GM21381 (cell line): ENCODE data around the gene EXOC3.
"Not testable (repeated sequence)": the region's sequence is repeated elsewhere in the genome, so short reads cannot be mapped to it uniquely, and the experiment has no call there.

ENCODE experiments used
- ATAC-seq: cut with Tn5 transposase; IDR thresholded peaks from one replicate; pipeline ENCODE4 v1.9.1; 2021; ENCODE audit warnings: mild to moderate bottlenecking, moderate library complexity; ENCODE audit not compliant: unreplicated experiment

EXOC3 gene

DNA sequence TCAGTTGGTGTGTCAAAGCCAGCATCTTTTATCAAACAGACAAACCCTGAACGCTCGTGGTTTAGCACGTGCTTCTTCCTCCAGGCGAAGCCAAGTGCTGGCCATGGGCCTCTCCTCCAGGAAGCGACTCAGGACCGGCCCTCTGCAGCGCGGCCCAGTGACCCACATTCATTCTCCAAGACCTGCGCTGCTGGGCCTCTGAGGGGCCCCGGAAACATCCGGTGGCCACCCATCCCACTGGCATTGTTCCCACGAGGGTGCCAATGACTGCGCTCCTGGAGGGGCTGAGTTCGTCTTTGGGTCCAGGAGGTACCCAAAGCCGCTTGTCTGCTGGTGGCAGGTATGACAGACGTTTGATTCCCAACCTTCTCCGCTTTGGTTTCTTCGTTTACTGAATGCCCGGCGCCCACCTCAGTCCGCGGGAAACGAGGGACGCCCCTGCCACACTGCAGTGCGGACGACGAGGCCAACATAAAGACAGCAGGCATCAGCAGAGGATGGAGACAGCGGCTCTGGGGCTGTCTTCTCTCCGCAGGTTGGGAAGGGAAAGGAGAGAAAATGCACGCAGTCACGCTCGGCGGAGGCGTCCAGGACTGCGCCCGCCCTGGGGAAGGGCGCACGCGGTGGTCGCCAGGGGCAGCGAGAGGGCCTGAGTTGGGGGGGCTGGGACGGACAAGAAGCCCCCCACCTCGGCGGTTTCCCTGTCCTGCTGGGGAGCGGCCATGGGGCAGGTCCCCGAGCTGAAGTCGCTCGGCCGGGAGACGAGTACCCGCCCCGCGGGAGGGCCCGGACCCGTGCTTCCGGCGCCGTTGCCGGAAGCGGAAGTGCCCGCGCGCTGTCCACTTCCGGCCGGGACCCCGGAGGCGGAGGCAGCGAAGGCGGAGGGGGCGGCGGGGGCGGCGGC, at the start of gene EXOC3:
TSS of gene EXOC3 (plus strand) at position 842 of the 904 bp plus-strand sequence. CDS start 3,030 bp downstream, outside the sequence.
- peak; percentile 87 for ATAC-seq

DNA sequence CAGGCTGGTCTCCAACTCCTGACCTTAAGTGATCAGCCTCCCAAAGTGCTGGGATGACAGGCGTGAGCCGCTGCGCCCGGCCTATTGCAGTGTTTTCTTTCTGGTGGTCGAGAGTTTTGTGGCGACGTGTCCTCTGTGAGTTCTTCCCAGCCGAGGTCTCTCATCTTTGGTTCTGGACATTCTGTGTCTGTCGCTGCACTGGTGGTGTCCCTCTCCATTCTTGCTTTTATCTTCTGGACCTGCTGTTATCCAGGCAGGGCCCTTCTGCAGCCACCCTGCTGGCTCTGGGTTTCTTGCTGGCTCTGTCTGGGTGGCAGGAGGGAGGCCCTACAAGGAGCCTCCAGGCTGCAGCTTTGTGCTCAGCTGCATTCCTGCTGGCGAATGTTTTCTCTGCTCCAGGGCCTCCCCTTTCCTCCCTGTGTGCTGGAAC, 49.1 kb upstream of the EXOC3 start:
- no peak for ATAC-seq

DNA sequence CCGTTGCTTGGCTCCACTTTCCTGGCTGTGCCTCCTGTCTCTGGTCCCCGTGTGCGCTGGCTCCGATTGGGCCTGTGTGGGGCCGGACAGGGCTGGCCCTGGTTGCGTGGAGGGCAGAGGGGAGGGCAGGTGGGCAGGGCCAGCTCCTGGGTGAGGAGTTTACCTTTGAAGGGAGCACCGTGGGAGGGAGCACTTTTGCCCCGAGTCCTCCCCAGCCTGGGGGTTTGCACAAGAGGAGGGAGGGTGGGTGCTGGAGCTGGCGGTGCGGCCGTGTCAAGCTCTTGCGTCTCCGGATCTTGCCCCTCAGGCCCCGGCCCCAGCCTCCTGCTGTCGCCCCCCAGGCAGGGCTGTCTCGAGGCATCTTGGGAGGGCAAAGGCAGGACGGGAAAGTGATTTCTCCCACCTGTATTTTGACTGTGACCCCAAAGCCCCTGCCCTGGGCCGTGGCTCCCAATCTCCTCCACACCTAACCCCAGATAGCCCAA, 48.3 kb upstream of the EXOC3 start:
- no peak for ATAC-seq

DNA sequence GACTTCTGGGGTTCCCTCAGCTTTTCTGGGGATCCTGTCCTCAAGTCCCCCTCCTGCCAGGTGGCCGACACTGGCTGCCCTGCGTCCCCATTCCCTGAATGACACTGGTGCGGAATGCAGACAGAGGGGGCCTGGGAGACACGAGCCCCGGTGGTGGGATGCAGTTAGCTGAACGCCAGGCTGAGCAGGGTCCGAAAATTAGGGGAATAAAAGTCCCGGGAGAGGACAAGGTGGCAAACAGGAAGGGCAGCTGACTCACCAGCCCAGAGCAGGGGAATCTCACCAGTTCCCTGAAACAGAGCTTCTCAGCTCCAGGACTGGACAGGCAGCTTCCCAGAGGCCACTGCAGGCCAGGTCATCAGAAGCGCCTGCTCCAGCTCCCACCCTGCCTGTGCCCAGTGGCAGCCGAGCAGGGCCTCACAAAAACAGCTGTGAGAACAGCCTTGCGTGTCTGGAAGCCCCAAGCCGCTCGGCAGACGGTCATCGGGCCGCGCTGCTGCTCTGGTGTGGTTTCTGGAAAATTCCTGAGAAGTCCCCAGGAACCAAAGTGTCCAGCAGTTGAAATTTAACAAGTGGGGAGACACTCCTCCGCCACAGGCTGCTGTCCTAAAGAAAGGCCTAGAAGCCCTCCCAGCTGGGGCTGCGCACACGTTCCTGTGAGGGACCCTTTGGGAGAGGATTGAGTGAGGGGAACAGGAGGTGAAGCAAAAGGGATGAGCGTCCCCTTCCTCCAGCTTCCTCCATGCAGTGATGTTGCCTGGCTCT, 47.6 kb upstream of the EXOC3 start:
- no peak for ATAC-seq

DNA sequence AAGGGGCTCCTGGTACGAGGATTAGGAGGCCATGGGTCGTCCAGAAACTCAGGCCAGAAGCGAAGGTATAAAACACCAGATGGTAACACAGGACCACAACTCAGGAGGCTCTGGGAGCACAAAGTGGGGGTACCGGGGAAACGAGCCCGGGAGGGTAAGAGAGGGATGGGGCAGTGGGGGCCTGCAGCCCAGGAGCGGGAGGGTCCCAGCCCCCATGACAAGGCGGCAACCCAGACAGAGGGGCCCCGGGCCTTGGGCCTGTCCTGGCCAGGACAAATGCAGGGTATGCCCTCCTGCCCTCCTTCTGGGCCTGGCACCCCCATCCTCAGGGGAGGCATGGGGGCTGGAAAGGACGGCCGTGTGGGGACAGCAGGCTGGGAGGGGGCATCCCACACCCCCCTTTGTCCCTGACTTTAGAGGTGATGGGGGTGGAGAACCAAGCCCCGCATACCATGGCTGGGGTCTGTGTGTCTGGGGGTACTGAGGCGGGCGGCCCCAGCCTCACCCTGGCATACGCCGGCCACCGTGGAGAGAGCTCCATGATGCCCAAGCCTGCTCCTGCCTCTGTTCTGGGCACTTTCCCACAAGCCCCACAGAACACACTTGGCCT, 47.0 kb upstream of the EXOC3 start:
- ATAC-seq, result no peak

DNA sequence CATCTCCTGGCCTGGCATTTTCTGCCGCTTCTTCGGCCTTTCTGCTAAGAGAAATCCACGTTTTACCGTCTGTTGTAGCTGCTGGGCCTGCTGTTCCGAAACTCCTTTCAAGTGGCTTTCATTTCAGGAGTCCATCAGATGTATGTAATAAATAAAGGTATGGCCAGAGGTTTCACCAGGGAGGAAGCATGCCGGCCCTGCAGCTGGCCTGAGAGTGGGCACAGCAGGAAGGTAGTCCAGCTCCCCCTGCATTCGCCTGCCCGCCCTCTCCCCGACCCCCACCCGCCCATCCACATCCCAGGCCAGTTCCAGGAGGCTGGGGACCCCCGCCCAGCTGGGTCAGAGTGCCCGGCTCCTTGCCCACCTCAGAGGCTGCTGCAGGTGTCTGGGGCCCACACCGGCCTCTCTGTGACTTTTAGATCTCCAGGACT, 46.4 kb upstream of the EXOC3 start:
- ATAC-seq, result no peak

DNA sequence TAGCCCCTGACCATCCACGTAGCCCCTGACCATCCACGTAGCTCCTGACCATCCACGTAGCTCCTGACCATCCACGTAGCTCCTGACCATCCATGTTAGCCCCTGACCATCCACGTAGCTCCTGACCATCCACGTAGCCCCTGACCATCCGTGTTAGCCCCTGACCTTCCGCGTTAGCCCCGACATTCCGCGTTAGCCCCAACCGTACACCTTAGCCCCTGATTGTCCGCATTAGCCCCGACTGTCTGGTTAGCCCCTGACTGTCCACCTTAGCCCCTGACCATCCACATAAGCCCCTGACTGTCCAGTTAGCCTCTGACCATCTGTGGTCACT, 44.9 kb upstream of the EXOC3 start:
- not testable (repeated sequence) for ATAC-seq

DNA sequence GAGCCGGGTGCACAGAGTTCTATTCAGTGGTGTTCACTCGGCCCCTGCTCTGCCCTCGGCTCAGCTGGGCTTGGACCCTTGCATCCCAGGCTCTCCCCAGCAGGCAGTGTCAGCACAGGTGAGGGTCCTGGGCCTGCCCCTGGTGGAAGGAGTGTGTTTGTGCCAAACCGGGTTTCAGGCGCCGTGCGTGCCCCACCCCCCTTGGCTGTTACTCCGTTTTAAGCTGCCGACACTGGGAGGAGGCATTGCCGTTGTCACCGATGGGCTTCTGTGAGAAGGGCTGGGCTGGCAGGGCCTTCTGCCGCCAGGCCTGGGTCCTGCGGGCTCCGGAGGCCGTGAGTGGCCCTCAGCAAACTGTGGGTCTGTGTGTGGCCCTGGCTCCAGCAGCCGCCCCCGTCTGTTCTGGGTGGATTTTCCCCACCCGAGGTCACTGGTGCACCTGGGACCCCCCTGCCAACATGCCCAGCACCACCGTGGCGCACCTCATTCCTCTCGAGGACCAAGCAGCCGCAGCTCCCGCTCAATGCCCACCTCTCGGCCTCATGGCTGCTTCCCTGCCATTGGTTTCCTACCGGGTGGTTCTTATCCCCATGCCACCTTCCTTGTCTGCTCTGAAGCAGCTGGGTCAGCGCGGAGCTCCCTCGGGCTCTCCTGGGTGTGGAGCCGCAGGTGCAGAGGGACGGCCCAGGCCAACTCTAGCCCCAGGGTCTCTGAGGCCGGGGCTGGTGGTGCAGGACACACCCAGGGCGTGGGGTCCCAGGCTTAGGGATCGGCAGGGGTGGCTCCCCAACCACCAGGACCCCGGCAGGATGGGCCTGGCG, 44.3 kb upstream of the EXOC3 start:
- ATAC-seq, result no peak

DNA sequence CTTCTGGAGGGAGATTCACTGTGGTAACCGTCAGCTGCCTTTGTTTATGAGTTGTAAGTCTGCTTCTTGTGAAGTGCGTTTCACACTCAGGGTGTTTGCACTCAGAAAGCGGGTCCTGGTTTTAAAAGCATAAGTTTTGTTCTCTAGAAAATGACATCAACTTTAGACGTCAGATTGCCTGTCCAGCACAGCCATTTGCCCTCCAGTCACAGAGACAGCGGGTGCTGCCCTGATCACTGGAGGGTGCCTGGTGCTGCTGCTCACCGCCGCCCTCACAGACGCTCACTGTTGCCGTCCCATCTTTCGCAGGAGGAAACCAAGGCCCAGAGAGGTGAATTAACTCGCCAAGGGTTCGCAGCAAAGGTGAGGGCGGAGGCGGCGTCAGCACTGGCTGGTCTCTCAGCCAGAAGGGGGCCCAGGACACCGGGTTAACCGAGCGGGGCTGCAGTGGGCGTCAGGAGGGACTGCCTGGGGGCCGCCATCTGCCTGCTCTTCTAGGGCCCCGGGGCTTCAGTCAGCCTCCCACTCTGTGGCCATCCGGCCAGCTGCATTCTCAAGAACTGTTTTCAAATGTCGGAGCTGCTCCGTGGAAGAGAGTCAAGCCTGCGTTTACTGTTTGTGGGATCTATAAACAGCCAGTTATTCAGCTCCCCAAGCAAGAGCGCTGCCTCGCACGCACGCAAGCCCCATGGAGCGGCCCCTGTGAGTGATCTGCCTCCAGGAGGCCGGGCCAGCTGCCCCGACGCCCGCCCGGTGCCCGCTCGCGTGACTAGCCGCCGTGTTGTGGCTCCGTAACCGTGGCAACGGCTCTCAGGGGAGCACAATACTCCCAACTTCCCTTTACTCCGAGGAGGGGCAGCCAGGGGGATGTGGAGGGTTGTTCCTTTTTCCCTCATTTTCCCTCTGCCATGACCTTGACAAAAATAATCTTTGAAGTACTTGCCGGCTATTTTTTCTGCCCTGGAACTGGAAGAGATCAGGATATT, 43.4 kb upstream of the EXOC3 start:
- ATAC-seq, result peak; percentile 72

DNA sequence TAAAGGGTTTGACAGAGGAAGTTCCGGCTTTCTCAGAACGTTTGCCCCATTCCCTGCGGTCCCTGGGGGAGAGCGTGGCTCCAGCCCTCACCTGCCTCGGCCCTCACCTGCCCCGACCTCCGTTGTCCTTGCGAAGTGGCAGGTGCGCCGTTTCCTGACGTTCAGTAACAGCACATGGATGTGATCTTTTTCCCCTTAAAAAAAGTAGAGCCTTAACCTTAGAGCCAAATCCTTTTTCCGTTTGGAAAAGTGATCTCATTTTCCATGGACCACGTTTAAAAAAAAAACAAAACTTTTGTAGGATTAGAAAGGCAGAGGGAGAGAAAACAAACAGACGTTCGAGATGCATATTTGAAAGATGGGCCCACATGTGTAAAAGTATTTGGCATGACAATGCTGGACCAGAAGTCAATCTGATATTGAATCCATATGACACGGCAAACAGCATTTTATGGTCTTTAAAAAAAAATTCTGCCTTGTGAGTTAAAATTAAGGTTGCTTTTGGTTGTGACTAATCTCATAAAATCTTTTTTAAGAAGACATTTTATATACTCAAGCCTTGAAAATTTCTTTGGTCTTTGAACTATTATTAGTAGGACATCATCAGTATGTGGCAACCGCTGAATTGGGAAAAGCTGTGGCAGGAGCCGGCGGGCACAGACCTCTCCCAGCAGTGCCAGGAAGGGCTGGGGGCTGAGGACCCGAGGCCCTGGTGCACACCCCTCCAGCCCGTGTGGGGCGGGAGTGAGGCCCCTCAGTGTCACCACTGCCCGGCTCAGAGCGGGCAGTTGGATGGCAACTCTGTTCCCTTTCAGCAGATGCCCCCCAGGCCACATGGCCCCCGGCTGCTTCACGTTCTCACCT, 42.5 kb upstream of the EXOC3 start:
- peak; percentile 13 for ATAC-seq

DNA sequence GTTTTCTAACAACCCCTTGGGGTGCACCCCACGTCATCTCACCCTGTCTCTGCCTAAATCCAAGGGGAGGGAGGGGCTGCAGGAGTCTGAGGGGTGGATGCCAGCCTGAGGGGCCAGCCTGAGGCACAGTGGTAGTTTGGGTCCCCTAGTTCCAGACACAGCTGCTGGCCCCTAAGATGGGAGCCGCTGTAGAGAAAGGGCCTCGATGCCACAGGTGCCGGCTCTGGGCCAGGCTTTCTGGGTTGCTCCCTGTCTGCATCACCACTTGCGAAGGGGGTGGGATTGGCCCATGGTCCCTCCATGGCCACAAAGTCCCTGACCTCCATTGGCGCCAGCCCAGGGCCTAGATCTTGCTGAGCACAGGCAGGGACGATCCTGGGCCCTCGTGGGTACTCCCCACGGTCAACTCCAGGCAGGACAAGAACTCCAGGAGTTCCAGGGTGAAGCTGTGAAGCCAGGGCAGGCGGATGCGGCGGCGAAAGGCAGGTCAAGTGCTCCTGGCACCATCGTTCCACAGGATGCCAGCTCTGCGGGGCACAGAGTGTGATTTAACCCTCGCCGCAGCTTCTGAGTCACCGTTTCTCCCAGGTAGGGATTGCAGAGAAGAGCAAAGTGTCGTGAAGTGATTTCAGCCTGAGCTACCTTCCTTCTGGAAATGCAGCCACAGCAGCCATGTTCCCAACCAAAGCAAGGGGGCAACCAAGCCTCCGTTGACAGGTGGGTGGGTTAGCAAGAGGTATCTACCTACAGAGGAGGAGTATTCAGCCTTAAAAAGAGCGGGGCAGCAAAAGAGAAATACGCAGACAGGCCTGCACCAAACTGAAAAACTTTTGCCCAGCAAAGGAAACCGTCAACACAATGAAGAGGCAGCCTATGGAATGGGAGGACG, 41.6 kb upstream of the EXOC3 start:
- no peak for ATAC-seq

DNA sequence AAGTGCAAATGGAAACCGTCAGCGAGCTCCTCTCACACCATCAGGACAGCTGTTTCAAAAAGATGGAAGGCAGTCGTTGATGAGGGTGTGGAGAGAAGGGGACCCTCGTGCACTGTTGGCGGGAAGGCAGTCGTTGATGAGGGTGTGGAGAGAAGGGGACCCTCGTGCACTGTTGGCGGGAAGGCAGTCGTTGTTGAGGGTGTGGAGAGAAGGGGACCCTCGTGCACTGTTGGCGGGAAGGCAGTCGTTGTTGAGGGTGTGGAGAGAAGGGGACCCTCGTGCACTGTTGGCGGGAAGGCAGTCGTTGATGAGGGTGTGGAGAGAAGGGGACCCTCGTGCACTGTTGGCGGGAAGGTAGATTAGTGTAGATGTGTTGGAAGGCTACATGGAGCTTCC, 40.8 kb upstream of the EXOC3 start:
- not testable (repeated sequence) for ATAC-seq

DNA sequence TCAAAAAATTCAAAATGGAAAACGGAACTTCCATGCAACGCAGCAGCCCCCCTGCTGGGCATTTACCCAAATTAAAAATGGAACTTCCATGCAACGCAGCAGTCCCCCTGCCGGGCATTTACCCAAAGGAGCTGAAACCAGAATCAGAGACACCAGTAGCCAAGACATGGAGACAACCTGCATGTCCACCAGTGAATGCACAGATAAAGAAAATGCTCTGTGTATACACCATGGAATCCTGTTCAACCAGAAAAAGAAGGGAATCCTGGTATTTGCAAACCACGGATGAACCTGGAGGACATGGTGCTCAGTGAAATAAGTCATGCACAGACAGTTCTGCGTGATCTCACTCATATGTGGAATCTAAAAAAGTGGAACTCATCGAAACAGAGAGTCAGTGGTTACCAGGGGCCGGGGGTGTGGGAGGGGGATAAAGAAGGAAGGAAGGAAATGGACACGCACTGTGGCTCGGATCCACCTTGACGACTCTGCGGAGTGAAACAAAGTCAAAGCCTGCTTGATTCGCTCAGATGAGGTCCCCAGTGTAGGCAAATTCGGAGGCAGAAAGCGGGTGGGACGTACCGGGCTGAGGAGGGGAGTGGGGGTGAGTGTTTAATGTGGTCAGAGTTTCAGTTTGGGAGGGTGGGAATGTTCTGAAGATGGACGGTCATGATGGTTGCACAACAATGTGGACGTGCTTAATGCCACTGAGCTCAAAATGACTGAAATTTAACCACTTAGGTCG, 40.2 kb upstream of the EXOC3 start:
- ATAC-seq, result peak; percentile 55

DNA sequence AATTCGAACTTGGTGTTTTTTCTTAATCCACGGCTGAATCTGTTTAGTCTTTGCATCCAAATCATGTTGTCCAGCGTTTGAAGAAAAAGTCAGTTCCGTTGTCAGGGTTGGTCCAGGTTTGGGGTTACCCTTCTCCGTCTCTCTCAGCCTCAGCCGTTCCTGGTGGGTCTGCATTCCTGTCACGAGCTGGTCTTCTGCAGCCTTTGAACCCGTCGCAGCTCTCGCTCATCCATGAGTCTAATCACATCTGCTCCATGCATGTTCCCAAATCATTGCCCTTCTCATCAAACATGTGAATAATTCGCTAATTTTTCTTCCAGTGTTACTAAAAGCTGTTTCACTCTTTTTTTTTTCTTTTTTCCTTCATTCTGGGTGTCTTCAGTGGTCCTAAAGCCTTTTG, 39.0 kb upstream of the EXOC3 start:
- no peak for ATAC-seq

DNA sequence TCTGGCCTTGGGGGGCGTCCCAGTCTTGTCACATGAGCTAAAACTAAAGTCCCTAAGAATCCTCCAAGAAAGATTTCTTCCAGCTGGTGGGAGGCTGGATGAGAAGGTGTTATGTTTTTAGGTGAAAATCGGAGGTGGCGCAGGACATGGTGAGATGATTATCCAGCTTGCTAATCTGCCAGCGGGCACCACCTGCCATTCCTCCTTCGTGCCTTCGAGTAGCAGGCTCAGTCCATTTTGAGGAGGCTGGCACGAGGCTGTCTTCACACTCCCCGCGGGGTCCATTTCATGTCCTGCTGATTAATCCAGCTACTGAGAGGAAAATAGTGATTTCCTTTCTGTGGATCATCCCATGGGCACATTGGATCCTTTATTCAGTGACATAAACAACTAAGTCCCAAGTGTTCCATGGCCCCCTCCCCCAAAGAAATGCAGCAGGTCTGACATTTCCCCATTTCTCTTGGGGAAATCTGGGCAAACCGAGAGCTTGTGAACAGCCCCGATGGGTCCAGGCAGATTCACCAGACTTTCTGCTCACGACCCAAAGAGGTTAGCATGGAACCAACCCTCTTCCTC, 38.2 kb upstream of the EXOC3 start:
- no peak for ATAC-seq

DNA sequence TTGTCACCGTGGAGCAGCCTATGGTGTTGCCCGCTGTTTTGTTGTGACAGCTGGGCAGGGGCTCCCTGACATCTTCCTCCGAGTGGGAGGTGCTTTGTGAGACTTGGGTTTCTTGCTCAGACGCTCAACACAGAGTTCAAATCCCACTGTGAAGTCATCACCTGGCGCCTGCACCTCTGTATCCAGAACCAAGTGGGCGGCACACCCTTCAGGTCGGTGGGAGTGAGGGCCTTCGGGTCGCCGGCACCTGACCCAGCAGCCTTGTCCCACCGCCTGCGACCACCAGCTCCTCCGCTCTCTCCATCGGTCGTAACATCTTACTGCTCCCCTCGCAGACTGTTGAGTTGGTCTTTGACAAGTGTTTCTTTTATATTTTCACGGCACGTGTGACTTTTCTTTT, 37.6 kb upstream of the EXOC3 start:
- no peak for ATAC-seq
